Panc1 (cell line): ENCODE measurements around the gene POMGNT1. TPM values are rescaled to one million over a fixed set of nuclear protein-coding genes. Genes with fewer than 3 reads are reported as not detected.

Source experiments
- ATAC-seq: fragments of 200-7000 bp; cut with Tn5 transposase; 2 replicates; pipeline ENCODE4 v1.9.1; 2020; ENCODE audit warnings: mild to moderate bottlenecking, moderate library complexity
- BruUV-seq: library from RNA; stranded (reverse); fragments of 400-500 nt; replicated peaks from 2 replicates; lab custom pipeline; 2021; lab: Mats Ljungman, UMichigan
- CTCF ChIA-PET: fragments of 300-600 bp; sonication (Branson Sonifier 250); formaldehyde crosslinking; loops from one replicate; lab custom pipeline; 2022; ENCODE audit warnings: antibody characterized with exemption; lab: Charles Lee
- POLR2A ChIA-PET: fragments of 300-600 bp; sonication (Branson Sonifier 250); formaldehyde crosslinking; loops from one replicate; lab custom pipeline; 2022; ENCODE audit warnings: antibody characterized with exemption; lab: Charles Lee
- DNase-seq: peaks from one replicate; pipeline ENCODE4 v3.0.0-alpha.2; 2010; ENCODE audit warnings: low read depth, low spot score
- H3K27ac ChIP-seq: 2 replicates; pipeline ENCODE4 v1.5.1; 2011; ENCODE audit warnings: mild to moderate bottlenecking, low read length, inconsistent platforms
- H3K27me3 ChIP-seq: fragments of 200-500 bp; sonication (Bioruptor generic); 2 replicates; pipeline ENCODE4 v1.6.0; 2014; ENCODE audit warnings: low read length, inconsistent platforms; ENCODE audit not compliant: control insufficient read depth, insufficient read depth
- H3K36me3 ChIP-seq: fragments of 200-500 bp; sonication (Bioruptor generic); 2 replicates; pipeline ENCODE4 v1.5.1; 2014; ENCODE audit warnings: inconsistent platforms, mild to moderate bottlenecking, low read length, moderate library complexity; ENCODE audit not compliant: control insufficient read depth, insufficient read depth
- H3K4me1 ChIP-seq: 2 replicates; pipeline ENCODE4 v1.5.1; 2011; ENCODE audit warnings: inconsistent platforms, mild to moderate bottlenecking, low read length, moderate library complexity; ENCODE audit not compliant: control insufficient read depth, insufficient read depth
- H3K4me3 ChIP-seq, 2 experiments: 2 replicates each; pipeline ENCODE4 v1.5.1; 2011 to 2012; ENCODE audit warnings: low read depth in 2 of 2, low read length in 2 of 2, mild to moderate bottlenecking in 2 of 2, inconsistent platforms in 1 of 2, moderate library complexity in 1 of 2
- H3K9me3 ChIP-seq: fragments of 200-500 bp; sonication (Bioruptor generic); 2 replicates; pipeline ENCODE4 v1.5.1; 2014; ENCODE audit warnings: low read depth, mild to moderate bottlenecking, inconsistent platforms, low read length, moderate library complexity; ENCODE audit not compliant: control insufficient read depth, insufficient read depth
- POLR2AphosphoS5 ChIP-seq: IDR thresholded peaks from 2 replicates; pipeline ENCODE4 v1.6.1; 2012; ENCODE audit warnings: mild to moderate bottlenecking, low read depth, low read length, moderate library complexity
- REST ChIP-seq, 2 experiments: IDR thresholded peaks; 2 replicates each; pipeline ENCODE4 v1.6.1; 2011 to 2012; ENCODE audit warnings: low read depth in 2 of 2, control low read depth in 1 of 2, low read length in 1 of 2, mild to moderate bottlenecking in 1 of 2, moderate library complexity in 1 of 2; ENCODE audit not compliant: insufficient read depth in 1 of 2
- SIN3A ChIP-seq: IDR thresholded peaks from 2 replicates; pipeline ENCODE4 v1.6.1; 2012; ENCODE audit warnings: low read depth, mild to moderate bottlenecking, low read length, moderate library complexity, borderline replicate concordance; ENCODE audit not compliant: insufficient read depth
- TCF7L2 ChIP-seq: IDR thresholded peaks from 2 replicates; pipeline ENCODE4 v1.6.1; 2011; ENCODE audit warnings: mild to moderate bottlenecking, low read depth, low read length, inconsistent platforms
- in situ Hi-C: cut with HindIII; loops from 2 replicates; pipeline ENCODE4 v1.10.0; 2016; ENCODE audit warnings: low sequenced_read_pairs, low pct_unique_long_range_greater_than_20kb
- intact Hi-C: fragments of 100-400 bp; cut with micrococcal nuclease; formaldehyde crosslinking; loops from one replicate; pipeline ENCODE4 v1.10.0; 2022; ENCODE audit not compliant: unreplicated experiment
- total RNA-seq: library from RNA; stranded (reverse); gene quantifications from one replicate; pipeline ENCODE4 v1.2.1, GENCODE V29; 2021; ENCODE audit not compliant: unreplicated experiment
- TF ChIP-seq, protein P1 (sequence below): fragments of 450-650 bp; IDR thresholded peaks from 2 replicates; pipeline ENCODE4 v1.5.1; 2017; ENCODE audit warnings: mild to moderate bottlenecking

POMGNT1 gene
- total RNA-seq, 1 experiment from 2014 or later: 178 TPM

- POLR2A ChIA-PET: no interaction called here
- in situ Hi-C loops (no loop called here), intact Hi-C loops (no loop called here)
- DNase-seq (no peak), ATAC-seq (no peak)
- CTCF ChIA-PET: no interaction called here
- peak overlapping the region; percentile 66 for H3K27ac ChIP-seq
- no peak overlapping the region for H3K4me3 ChIP-seq
- peaks cover 63% of the 10 kb centered on the region for H3K4me1 ChIP-seq
- H3K9me3 ChIP-seq: no peaks in the 10 kb centered on the region
- TF ChIP-seq REST (IDR thresholded peaks at IDR 0.05; ENCODE audit: insufficient read depth in 1 of 2, low read depth in 2 of 2, low read length in 1 of 2) (no peak), POLR2AphosphoS5 (peak; percentile 40; the same call in 1 of the 2 replicates)
- BruUV-seq: TSS peak; percentile 74
- H3K27me3 ChIP-seq: no peaks in the 10 kb centered on the region
- H3K36me3 ChIP-seq: no peaks in the 10 kb centered on the region
Measured at GRCh38 chr1:46184920-46185658, 13.1 kb downstream of the POMGNT1 start.

- Histone ChIP-seq H3K9me3 (no peaks in the 10 kb centered on the region), H3K27ac (peak overlapping the region; percentile 66), H3K4me3 (no peak overlapping the region), H3K36me3 (no peaks in the 10 kb centered on the region), H3K27me3 (no peaks in the 10 kb centered on the region), H3K4me1 (peaks cover 69% of the 10 kb centered on the region)
- no TSS peak for BruUV-seq
- DNase-seq (no peak), ATAC-seq (no peak)
- intact Hi-C loops (loop anchor here (2.0 kb wide), 1 partner anchor 39 kb away; no protein-coding TSS in a partner anchor), in situ Hi-C loops (no loop called here)
- TF ChIP-seq POLR2AphosphoS5 (no peak), SIN3A (no peak), REST (IDR thresholded peaks at IDR 0.05; ENCODE audit: insufficient read depth in 1 of 2, low read depth in 2 of 2, low read length in 1 of 2) (no peak), TCF7L2 (no peak)
- TF ChIP-seq, protein P1, sequence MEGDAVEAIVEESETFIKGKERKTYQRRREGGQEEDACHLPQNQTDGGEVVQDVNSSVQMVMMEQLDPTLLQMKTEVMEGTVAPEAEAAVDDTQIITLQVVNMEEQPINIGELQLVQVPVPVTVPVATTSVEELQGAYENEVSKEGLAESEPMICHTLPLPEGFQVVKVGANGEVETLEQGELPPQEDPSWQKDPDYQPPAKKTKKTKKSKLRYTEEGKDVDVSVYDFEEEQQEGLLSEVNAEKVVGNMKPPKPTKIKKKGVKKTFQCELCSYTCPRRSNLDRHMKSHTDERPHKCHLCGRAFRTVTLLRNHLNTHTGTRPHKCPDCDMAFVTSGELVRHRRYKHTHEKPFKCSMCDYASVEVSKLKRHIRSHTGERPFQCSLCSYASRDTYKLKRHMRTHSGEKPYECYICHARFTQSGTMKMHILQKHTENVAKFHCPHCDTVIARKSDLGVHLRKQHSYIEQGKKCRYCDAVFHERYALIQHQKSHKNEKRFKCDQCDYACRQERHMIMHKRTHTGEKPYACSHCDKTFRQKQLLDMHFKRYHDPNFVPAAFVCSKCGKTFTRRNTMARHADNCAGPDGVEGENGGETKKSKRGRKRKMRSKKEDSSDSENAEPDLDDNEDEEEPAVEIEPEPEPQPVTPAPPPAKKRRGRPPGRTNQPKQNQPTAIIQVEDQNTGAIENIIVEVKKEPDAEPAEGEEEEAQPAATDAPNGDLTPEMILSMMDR: no peak
- POLR2A ChIA-PET: interaction anchor here (1.1 to 1.8 kb wide), 2 partner anchors 11 to 36 kb away, joined by 3 to 6 read pairs; no protein-coding TSS in a partner anchor
- CTCF ChIA-PET: no interaction called here
Measured at GRCh38 chr1:46183926-46184557, 14.2 kb downstream of the POMGNT1 start.
